Right lobe of liver (tissue), 6 donors: ENCODE data around the gene PSD4. TPM values are rescaled to one million over a fixed set of nuclear protein-coding genes. Genes with fewer than 3 reads are reported as not detected.
"Not testable (repeated sequence)": the region's sequence is repeated elsewhere in the genome, so short reads cannot be mapped to it uniquely, and the experiment has no call there.

Experiments
- ATAC-seq, 4 donors: fragments of 200-7000 bp; cut with Tn5 transposase; one replicate each; pipeline ENCODE4 v1.9.1; 2020; ENCODE audit warnings: mild to moderate bottlenecking in 4 of 4, moderate library complexity in 4 of 4
- DNase-seq, 3 donors: peaks; one replicate each; pipeline ENCODE4 v3.0.0-alpha.2; 2020
- H3K27ac ChIP-seq, 3 donors: fragments of 200-600 bp; one replicate each; pipeline ENCODE4 v1.8.0; 2022
- H3K27me3 ChIP-seq, 2 donors: fragments of 200-600 bp; one replicate each; pipeline ENCODE4 v1.8.0; 2022
- H3K36me3 ChIP-seq, 4 donors: fragments of 200-600 bp; sonication (generic) in 1 of 4; one replicate each; pipeline versions ENCODE4 v1.5.1 to v1.8.0; 2017 to 2022; ENCODE audit warnings: control low read depth in 1 of 4
- H3K4me1 ChIP-seq, 4 donors: fragments of 200-600 bp; sonication (generic) in 1 of 4; one replicate each; pipeline versions ENCODE4 v1.5.1 to v1.8.0; 2017 to 2022; ENCODE audit warnings: control low read depth in 1 of 4
- H3K4me3 ChIP-seq, 3 donors: fragments of 200-600 bp; one replicate each; pipeline ENCODE4 v1.8.0; 2022
- H3K9me3 ChIP-seq, 4 donors: fragments of 200-600 bp; sonication (generic) in 1 of 4; one replicate each; pipeline versions ENCODE4 v1.5.1 to v1.8.0; 2017 to 2022; ENCODE audit warnings: control low read depth in 1 of 4
- CTCF ChIP-seq, 4 donors: fragments of 200-600 bp in 3 of 4; fragments of 450-650 bp in 1 of 4; IDR thresholded peaks; one replicate each; pipeline versions ENCODE4 v1.5.1 to v1.8.0; 2016 to 2022; ENCODE audit warnings: antibody characterized with exemption in 4 of 4, mild to moderate bottlenecking in 2 of 4
- POLR2A ChIP-seq: fragments of 450-650 bp; IDR thresholded peaks from one replicate; pipeline ENCODE4 v1.6.1; 2017; ENCODE audit warnings: antibody characterized with exemption, mild to moderate bottlenecking
- WGBS: methylation state at CpG from one replicate; pipeline ENCODE4 v1.1.6; 2018; ENCODE audit warnings: low coverage, low lambda C conversion rate; ENCODE audit not compliant: insufficient coverage; ENCODE audit errors: missing lambda C conversion rate; 5-methylcytosine and 5-hydroxymethylcytosine counted together
- intact Hi-C, 2 donors: fragments of 100-400 bp; cut with DNase I; formaldehyde crosslinking; loops; one replicate each; pipeline versions ENCODE4 v1.11.2 to v1.14.1; 2022
- total RNA-seq, 6 experiments: library from RNA; depleted of rRNA in 2 of 6; stranded (reverse); fragments of >200 nt in 2 of 6; fragmentation: NEBNext Ultra II Directional in 3 of 6; extraction: Animal tissue kit (Norgen Biotek cat#: 25700) in 3 of 6; gene quantifications; one replicate each; pipeline versions ENCODE4 v1.1.0 to v1.2.4, GENCODE V29; 2016 to 2023
- donor health status: DM: no; HTN: yes; CAD: no.
- donor health status: DM: no; HTN: no; CAD: no.
- donor health status: DM: no; HTN: no; CAD: no.
- donor health status: DM: no; HTN: yes; CAD: no.
- donor health status: DM: no; HTN: yes; CAD: no.

The PSD4 gene
- total RNA-seq, 6 experiments from 2014 or later, result 38.0 to 77.8 (median 58.7) TPM

GRCh38 chr2:113232740-113233139 lies 59.0 kb downstream of the PSD4 start:
- H3K36me3 ChIP-seq, result no peaks in the 10 kb centered on the region
- intact Hi-C loops, result no loop called here
- H3K4me1 ChIP-seq, result peaks cover 0 to 9% (median 0%) of the 10 kb centered on the region in 4 donors
- ATAC-seq (no peak), DNase-seq (no peak)
- H3K4me3 ChIP-seq, result no peak overlapping the region
- TF ChIP-seq POLR2A, result no peak
- TF ChIP-seq CTCF (IDR thresholded peaks at IDR 0.05), result no peak
- H3K27ac ChIP-seq, result no peak overlapping the region
- no peaks in the 10 kb centered on the region for H3K9me3 ChIP-seq
- H3K27me3 ChIP-seq, result no peaks in the 10 kb centered on the region
- WGBS, result 91% methylated on average over 5 of the region's 6 CpGs

GRCh38 chr2:113233593-113234550 lies 60.1 kb downstream of the PSD4 start:
- intact Hi-C loops, result no loop called here
- TF ChIP-seq CTCF (IDR thresholded peaks at IDR 0.05), result no peak
- no peak for TF ChIP-seq POLR2A
- Histone ChIP-seq H3K4me3 (no peak overlapping the region), H3K27me3 (no peaks in the 10 kb centered on the region), H3K4me1 (peaks cover 0 to 10% (median 0%) of the 10 kb centered on the region in 4 donors), H3K9me3 (no peaks in the 10 kb centered on the region), H3K27ac (no peak overlapping the region), H3K36me3 (no peaks in the 10 kb centered on the region)
- DNase-seq (no peak), ATAC-seq (peak in 3 of 4 donors; percentile 8 to 60 (median 25))
- 86% methylated on average over 3 of the region's 9 CpGs for WGBS

- no peaks in the 10 kb centered on the region for H3K9me3 ChIP-seq
- WGBS, result 73% methylated on average over 9 of the region's 16 CpGs
- TF ChIP-seq CTCF (IDR thresholded peaks at IDR 0.05) (no peak), POLR2A (no peak)
- ATAC-seq (no peak), DNase-seq (no peak)
- peaks cover 0 to 12% (median 0%) of the 10 kb centered on the region in 4 donors for H3K4me1 ChIP-seq
- H3K27me3 ChIP-seq, result no peaks in the 10 kb centered on the region
- peak overlapping the region in 2 of 3 donors; percentile 48 to 60 for H3K4me3 ChIP-seq
- intact Hi-C loops, result no loop called here
- no peak overlapping the region for H3K27ac ChIP-seq
- H3K36me3 ChIP-seq, result no peaks in the 10 kb centered on the region
Measured at GRCh38 chr2:113234721-113235346, 61.1 kb downstream of the PSD4 start.

GRCh38 chr2:113235347-113236226 lies 61.8 kb downstream of the PSD4 start:
- Histone ChIP-seq H3K4me1 (peaks cover 0 to 19% (median 0%) of the 10 kb centered on the region in 4 donors), H3K4me3 (peak overlapping the region in 2 of 3 donors; percentile 48 to 60), H3K27ac (peak overlapping the region in 2 of 3 donors; percentile 47 to 55)
- TF ChIP-seq POLR2A, result peak; percentile 45
- H3K27me3 ChIP-seq, H3K36me3 ChIP-seq, intact Hi-C loops, H3K9me3 ChIP-seq: not testable (repeated sequence)
- ATAC-seq, result peak in 3 of 4 donors; percentile 37 to 88 (median 56)
- WGBS, result 52% methylated on average over 6 of the region's 74 CpGs
- DNase-seq, result peak in 2 of 3 donors; percentile 68 to 77
